ENCODE measurements around the gene SENP1. TPM values are rescaled to one million over a fixed set of nuclear protein-coding genes. Genes with fewer than 3 reads are reported as not detected.

SENP1 gene
- total and polyA plus RNA-seq, 11 donors, result 2.1 to 13.6 (median 8.6) TPM

GRCh38 chr12:48003226-48004052, 102.4 kb downstream of the SENP1 start:
- no peaks in the 10 kb centered on the region for H3K36me3 ChIP-seq
- no peak for TF ChIP-seq POLR2A (IDR thresholded peaks at IDR 0.05)
- no peak for TF ChIP-seq CTCF (IDR thresholded peaks at IDR 0.05)
- ATAC-seq (no peak), DNase-seq (no peak)
- H3K27ac ChIP-seq, result no peak overlapping the region
- intact Hi-C loops (cut with DNase I), result loop anchor here in 2 of 10 donors (5.0 kb wide), 1 partner anchor 41 kb away; the partner anchor contains the start of gene TMEM106C (in 2 of the 2)
- WGBS, 4 donors, result 6 to 10% (median 7%) methylated on average over 33 to 38 of the region's 38 CpGs
- peaks cover 3 to 47% (median 40%) of the 10 kb centered on the region in 12 donors for H3K4me1 ChIP-seq
- H3K9me3 ChIP-seq, result no peaks in the 10 kb centered on the region
- H3K27me3 ChIP-seq, result peaks cover 21 to 90% (median 44%) of the 10 kb centered on the region in 9 donors
- peak overlapping the region; percentile 4 to 65 (median 46) for H3K4me3 ChIP-seq

GRCh38 chr12:48002773-48003218, 103.1 kb downstream of the SENP1 start:
- Histone ChIP-seq H3K27me3 (peaks cover 20 to 90% (median 44%) of the 10 kb centered on the region in 9 donors), H3K4me3 (peak overlapping the region in 11 of 12 donors; percentile 6 to 65 (median 55)), H3K36me3 (no peaks in the 10 kb centered on the region), H3K9me3 (no peaks in the 10 kb centered on the region), H3K27ac (no peak overlapping the region), H3K4me1 (peaks cover 3 to 47% (median 40%) of the 10 kb centered on the region in 12 donors)
- WGBS, 4 donors, result 2 to 4% (median 2%) methylated on average over 10 to 26 of the region's 26 CpGs
- ATAC-seq (peak; percentile 27 to 69 (median 59)), DNase-seq (peak in 4 of 5 donors; percentile 37 to 61 (median 53))
- no peak for TF ChIP-seq POLR2A (IDR thresholded peaks at IDR 0.05)
- TF ChIP-seq CTCF (IDR thresholded peaks at IDR 0.05), result peak in 1 of 12 donors; percentile 14
- intact Hi-C loops (cut with DNase I), result loop anchor here in 2 of 10 donors (5.0 kb wide), 1 partner anchor 40 kb away; the partner anchor contains the start of gene TMEM106C (in 2 of the 2)

GRCh38 chr12:48002414-48002730, 103.5 kb downstream of the SENP1 start:
- Histone ChIP-seq H3K27me3 (peaks cover 20 to 90% (median 44%) of the 10 kb centered on the region in 9 donors), H3K4me1 (peaks cover 3 to 47% (median 40%) of the 10 kb centered on the region in 12 donors), H3K9me3 (no peaks in the 10 kb centered on the region), H3K36me3 (no peaks in the 10 kb centered on the region), H3K4me3 (peak overlapping the region; percentile 6 to 65 (median 54)), H3K27ac (no peak overlapping the region)
- 2 to 3% (median 3%) methylated on average over 13 of the region's 13 CpGs for WGBS, 4 donors
- intact Hi-C loops (cut with DNase I), result loop anchor here in 2 of 10 donors (5.0 kb wide), 1 partner anchor 40 kb away; the partner anchor contains the start of gene TMEM106C (in 2 of the 2)
- DNase-seq (no peak), ATAC-seq (no peak)
- TF ChIP-seq CTCF (IDR thresholded peaks at IDR 0.05), result no peak
- no peak for TF ChIP-seq POLR2A (IDR thresholded peaks at IDR 0.05)

All from heart left ventricle (tissue), 16 donors.